Endothelial cell (in vitro differentiated cells): Measurements from ENCODE around the gene NIM1K. TPM values are rescaled to one million over a fixed set of nuclear protein-coding genes. Genes with fewer than 3 reads are reported as not detected.

ENCODE experiments used
- DNase-seq: peaks from one replicate; pipeline ENCODE4 v3.0.0; 2021; ENCODE audit warnings: low spot score
- H3K27ac Mint-ChIP-seq: one replicate; pipeline ENCODE4 v1.8.0; 2021; ENCODE audit warnings: mixed read lengths, inconsistent platforms; ENCODE audit not compliant: unreplicated experiment
- H3K27me3 Mint-ChIP-seq: one replicate; pipeline ENCODE4 v1.8.0; 2021; ENCODE audit warnings: mild to moderate bottlenecking, moderate library complexity, mixed read lengths, inconsistent platforms; ENCODE audit not compliant: unreplicated experiment
- H3K36me3 Mint-ChIP-seq: one replicate; pipeline ENCODE4 v1.8.0; 2021; ENCODE audit warnings: mild to moderate bottlenecking, low read depth, mixed read lengths, inconsistent platforms; ENCODE audit not compliant: unreplicated experiment
- H3K4me1 Mint-ChIP-seq: one replicate; pipeline ENCODE4 v1.8.0; 2021; ENCODE audit warnings: mild to moderate bottlenecking, mixed read lengths, inconsistent platforms; ENCODE audit not compliant: unreplicated experiment
- H3K4me3 Mint-ChIP-seq: one replicate; pipeline ENCODE4 v1.8.0; 2021; ENCODE audit warnings: mild to moderate bottlenecking, mixed read lengths, inconsistent platforms; ENCODE audit not compliant: unreplicated experiment
- H3K9me3 Mint-ChIP-seq: one replicate; pipeline ENCODE4 v1.8.0; 2021; ENCODE audit warnings: mixed read lengths, inconsistent platforms; ENCODE audit not compliant: unreplicated experiment
- CTCF ChIP-seq: fragments of 200-600 bp; sonication (generic); IDR thresholded peaks from one replicate; pipeline ENCODE4 v1.5.0; 2021; ENCODE audit warnings: antibody characterized with exemption; ENCODE audit not compliant: unreplicated experiment
- total RNA-seq: library from RNA; stranded (reverse); fragmentation: NEBNext Ultra II Directional; extraction: Animal tissue kit (Norgen Biotek cat#: 25700); gene quantifications from one replicate; pipeline ENCODE4 v1.2.1, GENCODE V29; 2021; ENCODE audit not compliant: unreplicated experiment

NIM1K gene
- total RNA-seq, 1 donor from 2014 or later = 0.15 TPM

GRCh38 chr5:43219120-43219519 is 27.1 kb downstream of the NIM1K start:
- Mint-ChIP-seq H3K9me3 (no peaks in the 10 kb centered on the region), H3K4me3 (no peak overlapping the region), H3K4me1 (no peaks in the 10 kb centered on the region), H3K27ac (no peak overlapping the region), H3K27me3 (peaks cover 1% of the 10 kb centered on the region), H3K36me3 (no peaks in the 10 kb centered on the region)
- no peak for TF ChIP-seq CTCF
- DNase-seq = no peak

DNA sequence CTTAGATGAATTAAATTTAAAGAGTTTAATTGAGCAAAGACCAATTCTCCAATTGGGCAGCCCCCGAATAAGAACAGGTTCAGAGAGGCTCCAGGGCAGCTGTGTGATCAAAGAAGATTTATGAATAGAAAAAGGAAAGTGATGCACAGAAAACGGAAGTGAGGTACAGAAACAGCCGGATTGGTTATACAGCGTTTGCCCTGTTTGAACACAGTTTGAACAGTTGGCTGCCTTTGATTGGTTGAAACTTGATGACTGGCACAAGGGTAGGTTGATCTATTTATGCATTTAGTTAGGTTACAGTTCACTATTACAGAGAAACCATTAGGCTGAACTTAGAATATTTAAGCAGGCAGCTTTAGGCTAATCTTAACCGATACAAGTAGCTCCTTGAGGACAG is 29.5 kb downstream of the NIM1K start:
- no peak overlapping the region for H3K27ac Mint-ChIP-seq
- H3K4me3 Mint-ChIP-seq = no peak overlapping the region
- DNase-seq = no peak
- H3K27me3 Mint-ChIP-seq = no peaks in the 10 kb centered on the region
- H3K36me3 Mint-ChIP-seq = no peaks in the 10 kb centered on the region
- no peak for TF ChIP-seq CTCF
- H3K4me1 Mint-ChIP-seq = no peaks in the 10 kb centered on the region
- no peaks in the 10 kb centered on the region for H3K9me3 Mint-ChIP-seq

DNA sequence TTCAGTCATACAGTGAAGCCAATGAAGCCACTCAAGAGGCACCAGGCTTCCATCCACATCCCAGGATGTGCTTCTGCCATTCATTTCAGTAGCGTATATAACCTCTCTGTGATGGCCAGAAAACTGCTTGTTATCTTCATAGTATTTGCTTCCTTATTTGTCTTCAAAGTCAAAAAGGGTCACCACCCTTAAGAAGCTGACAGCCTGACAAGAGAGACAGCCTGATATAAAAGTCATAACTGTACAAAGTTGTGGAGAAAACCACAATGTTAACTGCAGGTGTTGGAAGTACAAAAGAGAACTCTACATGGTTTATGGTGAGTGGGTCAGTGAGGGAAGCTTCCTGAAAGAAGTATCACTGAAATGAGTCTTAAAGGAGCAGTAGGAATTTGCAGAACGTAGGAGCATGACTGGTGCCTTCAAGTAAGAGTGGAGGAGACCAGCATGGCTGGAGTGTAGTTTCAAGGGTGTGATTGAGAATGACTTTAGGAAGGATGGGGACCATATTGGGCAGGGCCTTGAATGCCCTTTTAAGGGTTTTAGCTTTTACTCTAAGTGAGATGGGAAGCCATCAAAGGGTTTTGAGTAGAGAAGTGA is 33.7 kb downstream of the NIM1K start:
- peaks cover 1% of the 10 kb centered on the region for H3K27me3 Mint-ChIP-seq
- TF ChIP-seq CTCF = no peak
- H3K36me3 Mint-ChIP-seq = no peaks in the 10 kb centered on the region
- H3K4me1 Mint-ChIP-seq = no peaks in the 10 kb centered on the region
- H3K4me3 Mint-ChIP-seq = no peak overlapping the region
- no peak for DNase-seq
- no peak overlapping the region for H3K27ac Mint-ChIP-seq
- no peaks in the 10 kb centered on the region for H3K9me3 Mint-ChIP-seq

- peak; percentile 66 for TF ChIP-seq CTCF
- Mint-ChIP-seq H3K4me1 (no peaks in the 10 kb centered on the region), H3K36me3 (no peaks in the 10 kb centered on the region), H3K27ac (no peak overlapping the region), H3K27me3 (peaks cover 1% of the 10 kb centered on the region), H3K9me3 (no peaks in the 10 kb centered on the region), H3K4me3 (no peak overlapping the region)
- no peak for DNase-seq
These were observed 35.6 kb downstream of the NIM1K start for GRCh38 chr5:43227655-43228054.

DNA sequence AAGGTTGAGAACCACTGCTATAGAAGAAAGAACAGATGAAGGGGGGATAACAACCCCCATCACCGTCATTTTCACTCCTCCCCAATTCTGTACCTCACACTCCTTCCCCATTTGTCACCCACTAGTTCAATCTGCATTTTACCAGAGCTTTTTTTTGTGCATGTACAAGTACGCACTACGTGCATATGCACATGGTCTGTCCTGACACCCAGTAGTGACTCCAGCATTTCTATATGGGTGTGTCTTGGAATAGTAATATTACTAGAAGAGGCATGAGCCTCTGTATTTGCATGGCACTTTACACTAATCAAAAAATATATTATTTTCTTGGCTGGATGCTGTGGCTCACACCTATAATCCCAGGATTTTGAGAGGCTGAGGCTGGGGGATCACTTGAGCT is 38.7 kb downstream of the NIM1K start:
- H3K27ac Mint-ChIP-seq = no peak overlapping the region
- no peaks in the 10 kb centered on the region for H3K36me3 Mint-ChIP-seq
- TF ChIP-seq CTCF = no peak
- no peaks in the 10 kb centered on the region for H3K4me1 Mint-ChIP-seq
- peaks cover 1% of the 10 kb centered on the region for H3K27me3 Mint-ChIP-seq
- no peak for DNase-seq
- H3K9me3 Mint-ChIP-seq = no peaks in the 10 kb centered on the region
- no peak overlapping the region for H3K4me3 Mint-ChIP-seq
